Natural killer cell (primary cell): Measurements from ENCODE around the gene NRSN2. TPM values are rescaled to one million over a fixed set of nuclear protein-coding genes. Genes with fewer than 3 reads are reported as not detected.
A peak's percentile ranks its signal among the peaks of the same experiment; 100 is the strongest.
"Not testable (repeated sequence)": the region's sequence is repeated elsewhere in the genome, so short reads cannot be mapped to it uniquely, and the experiment has no call there.

ENCODE experiments used
- ATAC-seq, 3 donors: fragments of 150-1000 bp in 2 of 3; fragments of 200-7000 bp in 1 of 3; cut with Tn5 transposase; 1 replicate in 1 of 3; 2 replicates in 2 of 3; pipeline ENCODE4 v1.10.0; 2021; ENCODE audit warnings: mild to moderate bottlenecking in 2 of 3, moderate library complexity in 2 of 3
- DNase-seq, 2 donors: peaks; one replicate each; pipeline versions ENCODE4 v3.0.0 to v3.0.0-alpha.2; 2013 to 2021; ENCODE audit warnings: mixed read lengths in 1 of 2
- H3K27ac ChIP-seq: one replicate; pipeline ENCODE4 v1.5.1; 2013; ENCODE audit warnings: mild to moderate bottlenecking, low read length
- H3K27me3 ChIP-seq: one replicate; pipeline ENCODE4 v1.6.1; 2013; ENCODE audit warnings: low read length; ENCODE audit not compliant: control insufficient read depth, insufficient read depth
- H3K36me3 ChIP-seq: one replicate; pipeline ENCODE4 v1.6.1; 2013; ENCODE audit warnings: low read length; ENCODE audit not compliant: control insufficient read depth, insufficient read depth
- H3K4me1 ChIP-seq: one replicate; pipeline ENCODE4 v1.6.1; 2013; ENCODE audit warnings: low read length; ENCODE audit not compliant: control insufficient read depth, insufficient read depth
- H3K4me3 ChIP-seq: one replicate; pipeline ENCODE4 v1.5.1; 2013; ENCODE audit warnings: low read length
- H3K9me3 ChIP-seq: one replicate; pipeline ENCODE4 v1.6.1; 2013; ENCODE audit warnings: low read length; ENCODE audit not compliant: control insufficient read depth, insufficient read depth
- H3K27ac Mint-ChIP-seq, 2 donors: one replicate each; pipeline ENCODE4 v1.8.0; 2022; ENCODE audit warnings: mild to moderate bottlenecking in 2 of 2, mixed read lengths in 2 of 2, moderate library complexity in 1 of 2
- H3K27me3 Mint-ChIP-seq, 2 donors: one replicate each; pipeline ENCODE4 v1.8.0; 2022; ENCODE audit warnings: low read depth in 2 of 2, mixed read lengths in 2 of 2
- H3K36me3 Mint-ChIP-seq: one replicate; pipeline ENCODE4 v1.8.0; 2022; ENCODE audit warnings: mixed read lengths
- H3K4me1 Mint-ChIP-seq, 2 donors: one replicate each; pipeline ENCODE4 v1.8.0; 2022; ENCODE audit warnings: mixed read lengths in 2 of 2
- H3K4me3 Mint-ChIP-seq: one replicate; pipeline ENCODE4 v1.8.0; 2022; ENCODE audit warnings: mild to moderate bottlenecking, moderate library complexity, mixed read lengths
- H3K9me3 Mint-ChIP-seq, 2 donors: one replicate each; pipeline ENCODE4 v1.8.0; 2022; ENCODE audit warnings: mixed read lengths in 2 of 2
- WGBS: methylation state at CpG from one replicate; pipeline ENCODE4 v1.1.7; 2013; ENCODE audit warnings: missing lambda C conversion rate; ENCODE audit not compliant: insufficient coverage; 5-methylcytosine and 5-hydroxymethylcytosine counted together
- intact Hi-C: fragments of 100-400 bp; cut with micrococcal nuclease; formaldehyde crosslinking; loops from one replicate; pipeline ENCODE4 v1.14.2; 2022
- total RNA-seq, 4 donors: library from RNA; stranded (reverse); fragments of 120-200 nt in 1 of 4; gene quantifications; one replicate each; pipeline versions ENCODE4 v1.2.3 to v1.2.4, GENCODE V29; 2013 to 2022
- TF ChIP-seq, protein P1 (sequence below): fragments of 200-600 bp; IDR thresholded peaks from one replicate; pipeline ENCODE4 v1.8.0; 2022; ENCODE audit warnings: antibody characterized with exemption

The NRSN2 gene
- total RNA-seq, 3 donors from 2014 or later (not counting 1 experiment from before 2014, with no cell fraction given): 6.6 to 9.3 (median 8.4) TPM

DNA sequence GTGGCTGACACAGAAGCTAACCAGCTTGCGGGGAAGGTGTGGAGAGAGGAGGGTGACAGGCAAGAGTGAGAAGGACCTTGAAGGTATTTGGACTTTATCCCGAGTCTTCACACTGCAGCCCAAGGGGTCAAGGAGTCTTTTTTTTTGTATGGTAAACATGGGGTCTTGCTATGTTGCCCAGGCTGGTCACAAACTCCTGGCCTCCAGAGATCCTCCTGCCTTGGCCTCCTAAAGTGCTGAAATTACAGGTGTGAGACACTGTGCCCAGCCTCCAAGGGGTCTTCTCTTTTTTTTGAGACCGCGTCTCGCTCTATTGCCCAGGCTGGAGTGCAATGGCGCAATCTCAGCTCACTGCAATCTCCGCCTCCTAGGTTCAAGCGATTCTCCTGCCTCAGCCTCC is 12.3 kb upstream of the NRSN2 start:
- H3K27ac ChIP-seq: no peak overlapping the region
- no peaks in the 10 kb centered on the region for H3K36me3 ChIP-seq
- H3K27ac Mint-ChIP-seq: no peak overlapping the region
- no peak overlapping the region for H3K4me3 ChIP-seq
- intact Hi-C loops: no loop called here
- DNase-seq (no peak), ATAC-seq (no peak)
- H3K9me3 ChIP-seq: no peaks in the 10 kb centered on the region
- H3K9me3 Mint-ChIP-seq: no peaks in the 10 kb centered on the region
- no peaks in the 10 kb centered on the region for H3K27me3 Mint-ChIP-seq
- peaks cover 6% of the 10 kb centered on the region for H3K4me1 ChIP-seq
- H3K4me3 Mint-ChIP-seq: no peak overlapping the region
- H3K36me3 Mint-ChIP-seq: no peaks in the 10 kb centered on the region
- no peaks in the 10 kb centered on the region for H3K27me3 ChIP-seq
- 100% methylated on average over 8 of the region's 8 CpGs for WGBS
- TF ChIP-seq, protein P1, sequence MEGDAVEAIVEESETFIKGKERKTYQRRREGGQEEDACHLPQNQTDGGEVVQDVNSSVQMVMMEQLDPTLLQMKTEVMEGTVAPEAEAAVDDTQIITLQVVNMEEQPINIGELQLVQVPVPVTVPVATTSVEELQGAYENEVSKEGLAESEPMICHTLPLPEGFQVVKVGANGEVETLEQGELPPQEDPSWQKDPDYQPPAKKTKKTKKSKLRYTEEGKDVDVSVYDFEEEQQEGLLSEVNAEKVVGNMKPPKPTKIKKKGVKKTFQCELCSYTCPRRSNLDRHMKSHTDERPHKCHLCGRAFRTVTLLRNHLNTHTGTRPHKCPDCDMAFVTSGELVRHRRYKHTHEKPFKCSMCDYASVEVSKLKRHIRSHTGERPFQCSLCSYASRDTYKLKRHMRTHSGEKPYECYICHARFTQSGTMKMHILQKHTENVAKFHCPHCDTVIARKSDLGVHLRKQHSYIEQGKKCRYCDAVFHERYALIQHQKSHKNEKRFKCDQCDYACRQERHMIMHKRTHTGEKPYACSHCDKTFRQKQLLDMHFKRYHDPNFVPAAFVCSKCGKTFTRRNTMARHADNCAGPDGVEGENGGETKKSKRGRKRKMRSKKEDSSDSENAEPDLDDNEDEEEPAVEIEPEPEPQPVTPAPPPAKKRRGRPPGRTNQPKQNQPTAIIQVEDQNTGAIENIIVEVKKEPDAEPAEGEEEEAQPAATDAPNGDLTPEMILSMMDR: no peak
- H3K4me1 Mint-ChIP-seq: peaks cover 0 to 6% of the 10 kb centered on the region in 2 donors

DNA sequence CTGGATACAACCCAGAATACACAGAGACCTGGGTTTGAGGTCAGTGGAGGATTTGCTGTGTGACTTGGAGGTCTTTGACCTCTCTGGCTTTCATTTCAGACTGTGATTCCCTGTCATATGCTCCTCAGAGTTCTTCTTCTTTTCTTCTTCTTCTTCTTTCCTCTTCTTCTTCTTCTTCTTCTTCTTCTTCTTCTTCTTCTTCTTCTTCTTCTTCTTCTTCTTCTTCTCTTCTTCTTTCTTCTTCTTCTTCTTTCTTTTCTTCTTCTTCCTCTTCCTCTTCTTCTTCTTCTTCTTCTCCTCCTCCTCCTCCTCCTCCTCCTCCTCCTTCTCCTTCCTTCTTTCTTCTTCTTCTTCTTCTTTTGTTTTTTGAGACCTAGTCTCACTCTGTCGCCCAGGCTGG is 10.9 kb upstream of the NRSN2 start:
- H3K9me3 Mint-ChIP-seq, H3K36me3 Mint-ChIP-seq, H3K27me3 ChIP-seq, H3K27ac ChIP-seq, ATAC-seq, DNase-seq, H3K9me3 ChIP-seq, H3K4me3 Mint-ChIP-seq, H3K4me3 ChIP-seq, H3K4me1 ChIP-seq, H3K4me1 Mint-ChIP-seq, H3K36me3 ChIP-seq, H3K27me3 Mint-ChIP-seq, intact Hi-C loops, H3K27ac Mint-ChIP-seq: not testable (repeated sequence)
- 96% methylated on average over 1 of the region's 1 CpG for WGBS

DNA sequence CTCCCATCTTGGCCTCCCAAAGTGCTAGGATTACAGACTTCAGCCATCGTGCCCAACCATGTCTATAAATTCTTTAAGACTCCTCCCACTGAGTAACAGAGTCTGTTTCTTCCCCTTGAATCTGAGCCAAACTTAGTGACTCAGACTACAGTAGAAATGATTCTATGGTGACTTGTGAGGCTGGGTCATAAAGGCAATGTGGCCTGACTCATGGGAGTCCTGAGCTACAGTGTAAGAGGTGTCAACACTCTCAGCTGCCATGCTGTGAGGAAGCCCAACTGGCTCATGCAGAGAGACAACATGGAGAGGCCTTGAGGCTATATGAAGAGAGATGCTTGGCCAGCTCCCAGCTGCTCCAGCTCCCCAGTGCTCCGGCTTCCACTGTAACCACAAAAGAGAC is 5.2 kb upstream of the NRSN2 start:
- DNase-seq (no peak), ATAC-seq (peak in 1 of 3 donors; percentile 44)
- Mint-ChIP-seq H3K9me3 (no peaks in the 10 kb centered on the region), H3K4me3 (no peak overlapping the region), H3K4me1 (peaks cover 7 to 11% of the 10 kb centered on the region in 2 donors), H3K27ac (no peak overlapping the region), H3K27me3 (peaks cover 0 to 4% of the 10 kb centered on the region in 2 donors), H3K36me3 (no peaks in the 10 kb centered on the region)
- Histone ChIP-seq H3K4me3 (no peak overlapping the region), H3K27me3 (no peaks in the 10 kb centered on the region), H3K4me1 (peaks cover 5% of the 10 kb centered on the region), H3K27ac (no peak overlapping the region), H3K36me3 (no peaks in the 10 kb centered on the region), H3K9me3 (no peaks in the 10 kb centered on the region)
- TF ChIP-seq, protein P1: no peak
- WGBS: 76% methylated on average over 2 of the region's 2 CpGs
- intact Hi-C loops: no loop called here

DNA sequence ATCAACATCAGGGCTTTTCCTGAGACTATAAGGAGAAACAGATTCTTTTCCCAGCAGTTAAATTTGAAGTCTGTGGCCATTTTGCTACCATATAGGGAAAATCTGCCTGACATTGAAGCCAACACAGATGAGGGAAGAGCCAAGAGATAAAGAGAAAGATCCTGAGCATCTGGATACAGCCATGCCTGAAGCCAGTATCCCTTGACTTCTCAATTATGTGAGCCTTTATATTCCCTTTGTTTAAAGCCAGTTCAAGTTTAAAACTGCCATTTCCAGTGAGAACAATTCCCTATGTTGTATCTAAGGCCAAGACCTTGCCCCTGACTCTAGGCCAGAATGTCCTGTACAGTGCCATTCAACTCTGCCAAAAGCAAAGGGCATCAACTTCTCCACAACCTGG is 3.8 kb upstream of the NRSN2 start:
- no peak for DNase-seq
- peaks cover 13% of the 10 kb centered on the region for H3K4me1 ChIP-seq
- no peak for ATAC-seq
- intact Hi-C loops: no loop called here
- H3K27me3 Mint-ChIP-seq: peaks cover 0 to 4% of the 10 kb centered on the region in 2 donors
- no peak overlapping the region for H3K4me3 ChIP-seq
- TF ChIP-seq, protein P1: no peak
- no peak overlapping the region for H3K27ac ChIP-seq
- H3K9me3 Mint-ChIP-seq: no peaks in the 10 kb centered on the region
- peaks cover 10 to 11% of the 10 kb centered on the region in 2 donors for H3K4me1 Mint-ChIP-seq
- no peak overlapping the region for H3K4me3 Mint-ChIP-seq
- no peak overlapping the region for H3K27ac Mint-ChIP-seq
- no peaks in the 10 kb centered on the region for H3K36me3 ChIP-seq
- H3K27me3 ChIP-seq: no peaks in the 10 kb centered on the region
- H3K36me3 Mint-ChIP-seq: no peaks in the 10 kb centered on the region
- H3K9me3 ChIP-seq: no peaks in the 10 kb centered on the region
